Activated T-helper 1 cell treated with anti-CD3 and anti-CD28 coated beads, Interleukin-12 subunit alpha, Interleukin-12 subunit beta, Interleukin-2, Interleukin-4 antibody, amounts not matched to agents 30 ng/mL and 10 ng/mL and 1 ng/mL, durations not matched to agents 14 hours and 24 hours and 36 hours (primary cell): ENCODE measurements around the gene RXRA. TPM values are rescaled to one million over a fixed set of nuclear protein-coding genes. Genes with fewer than 3 reads are reported as not detected.
"Not testable (repeated sequence)": the region's sequence is repeated elsewhere in the genome, so short reads cannot be mapped to it uniquely, and the experiment has no call there.

Experiments
- DNase-seq: peaks from one replicate; pipeline ENCODE4 v3.0.0; 2021; ENCODE audit warnings: low spot score
- H3K27ac Mint-ChIP-seq: one replicate; pipeline ENCODE4 v1.8.0; 2021; ENCODE audit warnings: mild to moderate bottlenecking, mixed read lengths
- H3K27me3 Mint-ChIP-seq: one replicate; pipeline ENCODE4 v1.8.0; 2022; ENCODE audit warnings: mild to moderate bottlenecking, moderate library complexity, mixed read lengths; ENCODE audit not compliant: insufficient read depth
- H3K36me3 Mint-ChIP-seq: one replicate; pipeline ENCODE4 v1.8.0; 2021; ENCODE audit warnings: low read depth, mixed read lengths
- H3K4me1 Mint-ChIP-seq: one replicate; pipeline ENCODE4 v1.8.0; 2021; ENCODE audit warnings: low read depth, mixed read lengths
- H3K4me3 Mint-ChIP-seq: one replicate; pipeline ENCODE4 v1.8.0; 2021; ENCODE audit warnings: mild to moderate bottlenecking, moderate library complexity, mixed read lengths
- H3K9me3 Mint-ChIP-seq: one replicate; pipeline ENCODE4 v1.8.0; 2021; ENCODE audit warnings: mixed read lengths
- intact Hi-C: fragments of 100-400 bp; cut with micrococcal nuclease; formaldehyde crosslinking; loops from one replicate; pipeline ENCODE4 v1.15.1; 2024
- total RNA-seq: library from RNA; stranded (reverse); gene quantifications from 2 replicates; pipeline ENCODE4 v1.2.3, GENCODE V29; 2022

Gene RXRA
- total RNA-seq, 1 donor from 2014 or later: 0.91 TPM

DNA sequence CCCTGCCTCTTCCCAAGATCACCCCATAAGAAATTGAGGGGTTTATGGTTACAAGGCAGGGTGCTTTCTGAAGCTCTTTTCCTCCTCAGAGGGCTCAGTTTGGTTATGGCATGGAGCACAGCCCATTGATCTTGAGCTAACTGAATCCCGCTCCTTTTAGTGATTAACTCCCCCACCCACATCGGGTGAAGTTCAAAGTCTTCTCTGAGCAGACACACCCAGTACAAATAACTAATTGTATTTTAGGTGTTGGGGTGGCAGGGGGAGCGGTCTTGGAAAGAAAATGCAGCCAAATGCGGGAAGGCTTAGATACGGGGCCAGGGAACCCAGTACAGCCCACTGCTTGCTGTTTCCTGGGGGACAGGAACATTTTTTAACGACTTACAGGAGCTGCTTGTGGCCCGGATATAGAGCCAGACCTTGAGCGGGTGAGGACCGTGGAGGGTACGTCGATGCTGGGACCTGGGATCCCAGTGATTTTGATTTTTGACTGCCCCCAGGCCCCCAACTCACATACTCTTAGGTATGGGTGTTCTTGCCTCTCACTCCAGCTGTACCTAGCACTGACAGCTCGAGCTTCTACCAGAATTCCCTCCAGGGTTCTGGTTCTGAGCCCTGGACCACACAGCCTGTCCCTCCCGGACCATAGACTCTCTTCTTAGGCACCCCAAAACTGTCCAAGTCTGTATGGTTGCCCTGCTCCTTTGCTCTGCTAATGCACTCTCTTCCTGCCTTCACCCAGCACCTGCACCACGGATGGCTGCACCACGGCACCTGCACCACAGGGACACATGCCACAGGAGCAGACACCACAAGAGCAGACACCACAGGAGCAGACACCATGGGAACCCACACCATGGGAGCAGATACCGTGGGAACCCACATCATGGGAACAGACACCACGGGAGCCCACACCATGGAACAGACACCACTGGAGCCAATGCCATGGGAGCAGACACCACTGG is 18.3 kb upstream of the RXRA start:
- Mint-ChIP-seq H3K4me1 (no peaks in the 10 kb centered on the region), H3K36me3 (no peaks in the 10 kb centered on the region), H3K9me3 (peaks cover 8% of the 10 kb centered on the region), H3K27me3 (peaks cover 6% of the 10 kb centered on the region), H3K27ac (no peak overlapping the region), H3K4me3 (no peak overlapping the region)
- DNase-seq: no peak
- intact Hi-C loops: no loop called here

DNA sequence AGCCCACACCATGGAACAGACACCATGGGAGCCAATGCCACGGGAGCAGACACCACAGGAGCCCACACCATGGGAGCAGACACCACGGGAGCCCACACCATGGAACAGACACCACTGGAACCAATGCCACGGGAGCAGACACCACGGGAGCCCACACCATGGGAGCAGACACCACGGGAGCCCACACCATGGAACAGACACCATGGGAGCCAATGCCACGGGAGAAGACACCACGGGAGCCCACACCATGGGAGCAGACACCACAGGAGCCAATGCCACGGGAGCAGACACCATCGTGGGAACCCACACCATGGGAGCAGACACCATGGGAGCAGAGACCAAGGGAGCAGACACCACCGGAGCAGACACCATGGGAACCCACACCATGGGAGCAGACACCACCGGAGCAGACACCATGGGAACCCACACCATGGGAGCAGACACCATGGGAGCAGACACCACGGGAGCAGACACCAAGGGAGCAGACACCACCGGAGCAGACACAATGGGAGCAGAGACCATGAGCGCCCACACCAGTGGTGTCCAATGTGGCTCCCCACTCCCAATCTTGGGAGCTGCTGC is 17.5 kb upstream of the RXRA start:
- intact Hi-C loops, DNase-seq, H3K27me3 Mint-ChIP-seq, H3K4me1 Mint-ChIP-seq, H3K27ac Mint-ChIP-seq, H3K9me3 Mint-ChIP-seq, H3K4me3 Mint-ChIP-seq, H3K36me3 Mint-ChIP-seq: not testable (repeated sequence)

DNA sequence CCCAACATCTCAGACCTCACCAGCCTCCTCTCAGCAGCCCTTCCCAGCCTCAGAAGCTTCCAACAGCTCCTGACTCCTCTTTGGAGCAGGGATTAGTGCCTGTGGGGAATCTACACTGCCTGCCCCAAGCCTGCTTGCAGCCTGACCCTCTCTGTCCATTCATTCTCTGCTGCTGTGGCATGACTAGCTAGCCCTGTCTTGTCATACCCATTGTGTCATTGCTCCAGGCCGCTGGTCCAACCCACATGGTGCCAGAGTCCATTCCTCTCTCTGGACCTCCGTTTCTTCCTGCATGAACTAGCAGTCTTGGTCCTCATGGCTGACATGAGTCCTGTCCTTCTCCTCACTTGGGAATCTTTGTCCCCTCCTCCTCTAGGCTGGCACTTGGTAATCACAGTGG is 12.8 kb upstream of the RXRA start:
- Mint-ChIP-seq H3K4me1 (no peaks in the 10 kb centered on the region), H3K27me3 (peaks cover 8% of the 10 kb centered on the region), H3K9me3 (peaks cover 4% of the 10 kb centered on the region), H3K4me3 (no peak overlapping the region), H3K36me3 (no peaks in the 10 kb centered on the region), H3K27ac (no peak overlapping the region)
- intact Hi-C loops: no loop called here
- DNase-seq: no peak

DNA sequence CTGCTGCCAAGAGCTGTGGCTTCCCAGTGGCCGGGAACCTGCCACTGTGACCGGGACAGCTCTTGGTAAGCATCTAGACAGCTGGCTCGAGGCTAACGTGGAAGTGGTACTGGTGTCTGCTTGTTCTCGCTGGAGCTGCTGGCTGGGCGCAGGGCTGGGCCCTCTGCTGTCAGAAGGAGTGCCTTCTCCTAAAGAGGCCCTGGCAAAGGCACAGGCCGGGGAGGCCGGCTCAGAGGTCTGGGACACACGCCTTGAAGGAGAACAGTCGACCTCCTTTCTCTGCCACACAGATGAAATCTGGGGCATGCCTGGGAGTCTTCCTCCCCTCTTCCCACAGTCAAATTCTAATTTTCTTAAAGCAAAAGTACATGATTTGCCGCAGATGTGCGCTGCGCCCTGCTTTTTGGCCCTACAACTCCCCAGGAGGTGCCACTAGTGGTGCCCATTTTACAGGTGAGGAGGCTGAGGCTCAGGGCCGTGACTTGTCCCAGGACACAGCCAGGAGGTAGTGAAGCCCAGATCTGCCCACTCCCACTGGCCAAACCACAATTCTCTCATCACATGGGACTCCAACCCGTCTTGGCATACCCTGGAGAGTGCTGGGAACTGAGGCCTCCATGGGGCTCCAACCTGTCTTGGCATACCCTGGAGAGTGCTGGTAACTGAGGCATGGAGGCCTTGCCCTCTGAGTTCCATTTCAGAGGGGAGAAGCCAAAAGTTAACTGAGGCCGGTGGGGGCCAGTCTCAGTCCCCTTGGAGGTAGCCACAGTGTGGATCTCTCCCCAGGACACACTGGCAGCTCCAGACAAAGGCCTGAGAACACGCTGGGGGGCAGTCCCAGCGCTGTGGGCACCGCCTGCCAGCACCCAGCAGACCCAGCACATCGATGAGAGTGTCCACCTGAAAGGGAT is 12.0 kb upstream of the RXRA start:
- peaks cover 8% of the 10 kb centered on the region for H3K27me3 Mint-ChIP-seq

DNA sequence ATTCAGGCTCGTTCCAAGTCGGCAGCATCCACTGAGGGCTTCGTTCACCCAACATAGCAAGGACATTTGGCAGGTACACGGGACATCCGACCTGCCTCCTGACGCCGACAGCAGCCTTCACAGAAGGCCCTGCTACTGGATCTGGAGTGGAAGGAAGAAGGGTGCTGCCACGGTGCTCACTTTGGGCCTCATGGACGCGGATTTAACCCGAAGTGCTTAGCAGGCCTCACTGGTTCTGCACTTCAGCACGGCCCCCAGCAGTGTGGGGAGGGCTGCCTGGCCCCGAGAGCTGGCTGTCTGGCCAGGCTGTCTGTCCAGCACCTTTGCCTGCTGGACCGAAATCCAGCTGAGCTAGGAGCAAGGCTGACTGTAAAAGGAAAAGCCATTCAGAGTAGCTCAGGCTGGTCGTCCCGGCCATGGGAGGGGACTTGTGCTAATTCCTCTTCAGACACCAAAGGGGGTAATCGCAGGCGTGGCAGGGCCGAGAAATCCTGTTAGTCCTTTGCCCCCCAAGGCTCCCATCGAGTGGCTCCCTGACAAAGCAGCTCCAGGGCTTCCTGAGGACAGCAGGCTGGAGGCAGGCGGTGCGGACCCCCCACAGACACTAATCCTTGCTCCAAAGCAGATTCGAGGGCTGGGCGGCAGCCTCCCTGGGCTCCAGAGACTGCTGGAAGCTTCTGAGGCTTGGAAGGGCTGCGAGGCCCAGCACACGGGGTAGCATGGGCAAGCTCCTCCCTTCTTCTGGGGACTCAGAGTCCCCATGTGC is 11.1 kb upstream of the RXRA start:
- no peaks in the 10 kb centered on the region for H3K4me1 Mint-ChIP-seq
- no peak overlapping the region for H3K4me3 Mint-ChIP-seq
- no peak overlapping the region for H3K27ac Mint-ChIP-seq
- H3K27me3 Mint-ChIP-seq: peaks cover 8% of the 10 kb centered on the region
- H3K36me3 Mint-ChIP-seq: no peaks in the 10 kb centered on the region
- DNase-seq: no peak
- H3K9me3 Mint-ChIP-seq: peaks cover 4% of the 10 kb centered on the region
- intact Hi-C loops: no loop called here

More for the DNA sequence above, 12.0 kb upstream of the RXRA start:
- DNase-seq: no peak
- H3K36me3 Mint-ChIP-seq: no peaks in the 10 kb centered on the region
- no peaks in the 10 kb centered on the region for H3K4me1 Mint-ChIP-seq
- peaks cover 4% of the 10 kb centered on the region for H3K9me3 Mint-ChIP-seq
- no peak overlapping the region for H3K4me3 Mint-ChIP-seq
- intact Hi-C loops: no loop called here
- H3K27ac Mint-ChIP-seq: no peak overlapping the region

DNA sequence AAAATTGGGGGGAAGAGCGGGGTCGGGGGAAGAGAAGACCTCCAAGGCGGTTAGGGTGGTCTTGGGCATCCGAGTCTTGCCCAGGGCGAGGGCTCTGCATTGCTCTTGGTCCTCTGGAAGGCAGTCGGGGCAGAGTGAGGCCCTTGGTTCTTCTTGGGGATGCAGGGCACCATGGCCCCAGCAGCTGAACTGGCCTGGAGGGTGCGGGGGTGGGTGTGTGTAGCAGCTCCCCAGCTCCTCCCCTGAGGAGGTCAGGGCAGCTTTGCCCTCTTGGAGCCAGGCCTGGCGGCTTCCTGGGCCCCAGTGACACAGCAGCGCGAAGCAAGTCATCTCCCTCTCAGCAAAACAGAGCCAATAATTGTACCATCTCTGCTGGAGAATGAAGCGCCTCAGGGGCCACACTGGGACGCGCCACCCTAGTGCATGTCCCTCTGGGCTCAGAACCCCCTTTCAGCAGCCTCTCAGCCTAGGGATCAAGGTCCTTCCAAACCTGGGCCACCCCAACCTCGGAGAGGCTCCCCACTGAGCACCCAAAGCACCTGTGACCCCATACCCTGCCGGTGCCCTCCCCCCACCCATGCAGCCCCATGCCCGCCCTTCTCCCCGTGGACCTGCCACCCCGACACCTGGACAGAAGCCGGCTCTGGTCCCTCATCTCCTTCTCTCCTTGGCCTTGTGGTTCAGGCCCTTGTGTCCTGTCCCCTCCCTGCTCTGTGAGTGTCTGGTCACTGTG is 10.4 kb upstream of the RXRA start:
- Mint-ChIP-seq H3K27me3 (peaks cover 6% of the 10 kb centered on the region), H3K27ac (no peak overlapping the region), H3K9me3 (peaks cover 4% of the 10 kb centered on the region), H3K4me3 (no peak overlapping the region), H3K36me3 (no peaks in the 10 kb centered on the region), H3K4me1 (no peaks in the 10 kb centered on the region)
- DNase-seq: no peak
- intact Hi-C loops: no loop called here

DNA sequence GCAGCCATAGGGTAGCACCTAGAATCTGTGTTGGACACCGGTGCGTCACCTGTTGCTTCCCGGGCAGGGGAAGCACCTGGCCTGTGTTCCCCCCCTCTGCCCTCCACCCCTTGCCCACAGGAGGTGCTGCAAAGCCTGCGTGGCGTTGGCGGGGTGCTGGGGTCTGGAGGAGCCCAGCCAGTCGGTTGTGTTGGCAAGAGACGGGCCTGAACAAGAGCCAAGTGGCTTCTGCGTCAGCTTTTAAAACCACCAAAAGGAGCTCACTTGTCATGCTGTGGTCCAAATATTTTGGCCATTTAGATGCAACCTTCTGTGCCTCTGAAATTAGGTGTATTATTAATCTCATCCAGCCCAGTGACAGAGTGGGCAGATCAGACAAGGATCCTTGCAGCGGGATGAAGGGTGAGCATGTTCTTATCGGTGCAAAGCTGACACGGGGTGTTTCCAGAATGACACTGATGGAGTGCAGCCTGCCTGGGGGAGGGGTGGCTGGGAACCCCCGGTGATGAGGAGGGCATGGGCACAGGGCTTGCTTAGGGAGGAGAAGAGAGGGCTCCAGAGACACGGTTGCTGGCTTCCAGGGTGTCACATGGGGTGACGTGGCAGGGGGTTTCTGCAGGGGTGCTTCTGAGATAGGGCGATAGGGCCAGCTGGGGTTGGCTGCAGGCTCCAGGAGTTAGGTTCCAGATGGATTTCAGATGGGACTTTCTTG is 9.7 kb upstream of the RXRA start:
- no peak overlapping the region for H3K4me3 Mint-ChIP-seq
- H3K4me1 Mint-ChIP-seq: no peaks in the 10 kb centered on the region
- no peak for DNase-seq
- peaks cover 3% of the 10 kb centered on the region for H3K9me3 Mint-ChIP-seq
- H3K27ac Mint-ChIP-seq: no peak overlapping the region
- peaks cover 6% of the 10 kb centered on the region for H3K27me3 Mint-ChIP-seq
- intact Hi-C loops: no loop called here
- H3K36me3 Mint-ChIP-seq: no peaks in the 10 kb centered on the region

DNA sequence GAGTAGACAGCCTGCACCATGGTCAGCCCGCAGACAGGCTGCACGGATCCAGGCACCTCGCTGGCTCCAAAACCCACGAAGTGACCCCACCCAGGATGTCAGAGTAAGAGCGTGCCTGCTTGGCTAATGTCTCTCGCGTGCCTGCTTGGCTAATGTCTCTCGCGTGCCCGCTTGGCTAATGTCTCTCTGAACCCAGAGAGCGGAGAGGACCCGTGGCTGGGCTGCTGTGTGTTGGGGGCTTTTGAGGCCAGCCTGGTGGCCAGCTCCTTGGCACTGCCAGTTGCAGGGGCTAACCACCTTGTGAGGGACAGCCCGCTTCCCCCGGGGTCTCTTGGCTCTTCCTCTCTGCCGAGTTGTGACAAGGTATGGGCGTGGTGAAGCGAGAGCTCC is 8.9 kb upstream of the RXRA start:
- Mint-ChIP-seq H3K27ac (no peak overlapping the region), H3K27me3 (peaks cover 6% of the 10 kb centered on the region), H3K9me3 (no peaks in the 10 kb centered on the region), H3K4me1 (no peaks in the 10 kb centered on the region), H3K4me3 (no peak overlapping the region), H3K36me3 (no peaks in the 10 kb centered on the region)
- no peak for DNase-seq
- intact Hi-C loops: no loop called here

DNA sequence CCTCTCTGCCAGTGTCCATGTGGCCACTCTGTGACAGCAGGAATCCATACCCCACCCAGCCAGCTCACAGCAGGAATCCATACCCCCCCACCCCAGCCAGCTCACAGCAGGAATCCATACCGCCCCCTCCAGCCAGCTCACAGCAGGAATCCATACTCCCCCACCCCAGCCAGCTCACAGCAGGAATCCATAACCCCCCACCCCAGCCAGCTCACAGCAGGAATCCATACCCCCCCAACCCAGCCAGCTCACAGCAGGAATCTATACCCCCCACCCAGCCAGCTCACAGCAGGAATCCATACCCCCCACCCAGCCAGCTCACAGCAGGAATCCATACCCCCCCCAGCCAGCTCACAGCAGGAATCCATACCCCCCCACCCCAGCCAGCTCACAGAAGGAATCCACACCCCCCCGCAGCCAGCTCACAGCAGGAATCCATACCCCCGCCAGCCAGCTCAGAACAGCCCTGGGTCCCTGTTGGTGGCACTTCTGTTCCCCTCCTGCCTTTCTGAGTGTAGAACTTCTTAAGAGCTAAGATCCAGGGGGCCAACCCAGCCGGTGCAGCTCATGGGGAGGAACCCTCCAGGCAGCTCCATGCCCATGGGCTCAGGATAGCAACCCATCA is 8.4 kb upstream of the RXRA start:
- peaks cover 2% of the 10 kb centered on the region for H3K27me3 Mint-ChIP-seq
- no peaks in the 10 kb centered on the region for H3K9me3 Mint-ChIP-seq
- no peak overlapping the region for H3K4me3 Mint-ChIP-seq
- intact Hi-C loops: no loop called here
- H3K4me1 Mint-ChIP-seq: no peaks in the 10 kb centered on the region
- no peak overlapping the region for H3K27ac Mint-ChIP-seq
- no peak for DNase-seq
- H3K36me3 Mint-ChIP-seq: no peaks in the 10 kb centered on the region

DNA sequence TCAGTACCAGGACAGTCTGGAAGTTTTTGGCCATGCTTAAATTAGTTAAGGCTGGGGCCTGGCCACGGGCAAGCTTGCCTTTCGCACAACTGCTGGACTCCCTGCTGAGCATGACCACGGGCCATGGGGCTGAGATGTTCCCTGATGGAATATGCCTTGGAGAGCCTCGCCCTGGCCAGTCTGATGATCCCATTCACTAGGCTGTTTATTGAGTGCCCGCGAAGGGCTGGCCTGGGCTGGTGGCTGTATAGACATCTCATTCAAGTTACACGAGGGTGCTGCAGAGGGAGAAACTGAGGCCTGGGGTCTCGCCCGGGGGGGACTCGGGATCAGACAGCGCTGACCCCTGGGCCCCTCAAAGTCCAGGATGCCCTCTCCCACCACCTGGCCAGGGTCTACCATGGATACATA is 7.8 kb upstream of the RXRA start:
- H3K27me3 Mint-ChIP-seq: peaks cover 7% of the 10 kb centered on the region
- no peaks in the 10 kb centered on the region for H3K4me1 Mint-ChIP-seq
- intact Hi-C loops: no loop called here
- H3K4me3 Mint-ChIP-seq: no peak overlapping the region
- no peaks in the 10 kb centered on the region for H3K9me3 Mint-ChIP-seq
- DNase-seq: no peak
- no peaks in the 10 kb centered on the region for H3K36me3 Mint-ChIP-seq
- no peak overlapping the region for H3K27ac Mint-ChIP-seq

DNA sequence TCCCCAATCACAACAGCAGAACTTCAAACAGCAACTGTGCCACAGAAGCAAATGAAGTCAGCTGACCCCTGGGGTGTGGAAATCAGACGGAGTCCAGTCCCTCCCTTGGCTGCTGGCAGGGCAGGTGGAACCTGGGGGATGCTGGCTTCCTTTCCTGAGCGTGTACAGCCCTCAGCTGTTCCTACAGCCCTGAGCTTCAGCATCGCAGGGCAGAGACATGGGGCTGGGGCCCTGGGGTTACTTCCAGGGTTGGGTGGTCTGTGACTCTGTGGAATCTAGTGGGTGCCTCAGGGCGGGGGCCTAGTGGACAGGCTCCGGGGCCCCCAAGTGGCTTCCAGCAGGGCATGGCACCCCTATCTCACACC is 7.3 kb upstream of the RXRA start:
- Mint-ChIP-seq H3K9me3 (no peaks in the 10 kb centered on the region), H3K4me3 (no peak overlapping the region), H3K4me1 (no peaks in the 10 kb centered on the region), H3K27ac (no peak overlapping the region), H3K36me3 (no peaks in the 10 kb centered on the region), H3K27me3 (peaks cover 4% of the 10 kb centered on the region)
- DNase-seq: no peak
- intact Hi-C loops: no loop called here
